ENCODE measurements around the gene SYNDIG1. TPM values are rescaled to one million over a fixed set of nuclear protein-coding genes. Genes with fewer than 3 reads are reported as not detected.

Gene SYNDIG1
- total RNA-seq, 4 donors from 2014 or later = 0.51 to 3.4 (median 2.8) TPM; not detected in 1

- Histone ChIP-seq H3K4me1 (no peaks in the 10 kb centered on the region), H3K27ac (no peak overlapping the region), H3K9me3 (no peaks in the 10 kb centered on the region), H3K27me3 (no peaks in the 10 kb centered on the region), H3K36me3 (no peaks in the 10 kb centered on the region), H3K4me3 (no peak overlapping the region)
- no peak for DNase-seq
- intact Hi-C loops (cut with DNase I; ENCODE audit: low total_unique reads) = no loop called here
- TF ChIP-seq CTCF (IDR thresholded peaks at IDR 0.05) (no peak), POLR2A (IDR thresholded peaks at IDR 0.05) (no peak)
Observed at GRCh38 chr20:24660651-24661050, 191.2 kb downstream of the SYNDIG1 start.

GRCh38 chr20:24661255-24661654, 191.8 kb downstream of the SYNDIG1 start:
- Histone ChIP-seq H3K4me3 (no peak overlapping the region), H3K27me3 (no peaks in the 10 kb centered on the region), H3K9me3 (no peaks in the 10 kb centered on the region), H3K4me1 (no peaks in the 10 kb centered on the region), H3K27ac (no peak overlapping the region), H3K36me3 (no peaks in the 10 kb centered on the region)
- intact Hi-C loops (cut with DNase I; ENCODE audit: low total_unique reads) = no loop called here
- no peak for TF ChIP-seq CTCF (IDR thresholded peaks at IDR 0.05)
- DNase-seq = no peak

GRCh38 chr20:24662322-24662721, 192.9 kb downstream of the SYNDIG1 start:
- H3K4me1 ChIP-seq = no peaks in the 10 kb centered on the region
- H3K36me3 ChIP-seq = no peaks in the 10 kb centered on the region
- DNase-seq = no peak
- no peaks in the 10 kb centered on the region for H3K9me3 ChIP-seq
- H3K4me3 ChIP-seq = no peak overlapping the region
- H3K27me3 ChIP-seq = no peaks in the 10 kb centered on the region
- intact Hi-C loops (cut with DNase I; ENCODE audit: low total_unique reads) = no loop called here
- TF ChIP-seq CTCF (IDR thresholded peaks at IDR 0.05) = no peak
- no peak for TF ChIP-seq POLR2A (IDR thresholded peaks at IDR 0.05)
- no peak overlapping the region for H3K27ac ChIP-seq

GRCh38 chr20:24662752-24663365, 193.4 kb downstream of the SYNDIG1 start:
- Histone ChIP-seq H3K27me3 (no peaks in the 10 kb centered on the region), H3K27ac (no peak overlapping the region), H3K9me3 (no peaks in the 10 kb centered on the region), H3K36me3 (no peaks in the 10 kb centered on the region), H3K4me1 (no peaks in the 10 kb centered on the region), H3K4me3 (no peak overlapping the region)
- TF ChIP-seq POLR2A (IDR thresholded peaks at IDR 0.05) = no peak
- TF ChIP-seq CTCF (IDR thresholded peaks at IDR 0.05) = no peak
- no peak for DNase-seq
- intact Hi-C loops (cut with DNase I; ENCODE audit: low total_unique reads) = no loop called here

- no peaks in the 10 kb centered on the region for H3K36me3 ChIP-seq
- H3K27me3 ChIP-seq = no peaks in the 10 kb centered on the region
- H3K9me3 ChIP-seq = no peaks in the 10 kb centered on the region
- H3K4me3 ChIP-seq = no peak overlapping the region
- no peak overlapping the region for H3K27ac ChIP-seq
- no peak for DNase-seq
- H3K4me1 ChIP-seq = no peaks in the 10 kb centered on the region
- no peak for TF ChIP-seq CTCF (IDR thresholded peaks at IDR 0.05)
- TF ChIP-seq POLR2A (IDR thresholded peaks at IDR 0.05) = no peak
- intact Hi-C loops (cut with DNase I; ENCODE audit: low total_unique reads) = no loop called here
Observed at GRCh38 chr20:24663496-24663895, 194.1 kb downstream of the SYNDIG1 start.

All from uterus (tissue), 4 donors.